ENCODE results near the gene CHST8.

Gene CHST8

GRCh38 chr19:33624586-33624985, 2.8 kb downstream of the CHST8 start:
- Histone ChIP-seq H3K36me3 (replicated peaks) (no peaks in the 10 kb centered on the region), H3K4me3 (no peak overlapping the region), H3K27me3 (ENCODE audit: low read depth) (peaks cover 24% of the 10 kb centered on the region), H3K9me3 (no peaks in the 10 kb centered on the region), H3K4me1 (no peaks in the 10 kb centered on the region)
- no peak for DNase-seq (ENCODE audit: low spot score in 2 of 2)
- in situ Hi-C loops (cut with MboI; ENCODE audit: low sequenced_read_pairs): no loop called here

GRCh38 chr19:33627526-33627925, 5.8 kb downstream of the CHST8 start:
- in situ Hi-C loops (cut with MboI; ENCODE audit: low sequenced_read_pairs): no loop called here
- DNase-seq (ENCODE audit: low spot score in 2 of 2): no peak
- H3K27me3 ChIP-seq (ENCODE audit: low read depth): peaks cover 20% of the 10 kb centered on the region
- H3K4me1 ChIP-seq: no peaks in the 10 kb centered on the region
- H3K9me3 ChIP-seq: no peaks in the 10 kb centered on the region
- H3K36me3 ChIP-seq (replicated peaks): no peaks in the 10 kb centered on the region
- no peak overlapping the region for H3K4me3 ChIP-seq

- peaks cover 13% of the 10 kb centered on the region for H3K27me3 ChIP-seq (ENCODE audit: low read depth)
- DNase-seq (ENCODE audit: low spot score in 2 of 2): no peak
- H3K4me1 ChIP-seq: no peaks in the 10 kb centered on the region
- H3K9me3 ChIP-seq: no peaks in the 10 kb centered on the region
- H3K36me3 ChIP-seq (replicated peaks): no peaks in the 10 kb centered on the region
- in situ Hi-C loops (cut with MboI; ENCODE audit: low sequenced_read_pairs): no loop called here
- H3K4me3 ChIP-seq: no peak overlapping the region
Observed at GRCh38 chr19:33627962-33628839, 6.4 kb downstream of the CHST8 start.

- Histone ChIP-seq H3K4me3 (no peak overlapping the region), H3K9me3 (no peaks in the 10 kb centered on the region), H3K4me1 (no peaks in the 10 kb centered on the region), H3K27me3 (ENCODE audit: low read depth) (peaks cover 3% of the 10 kb centered on the region; the same call in 1 of the 2 replicates), H3K36me3 (replicated peaks) (no peaks in the 10 kb centered on the region)
- DNase-seq (ENCODE audit: low spot score in 2 of 2): no peak
- in situ Hi-C loops (cut with MboI; ENCODE audit: low sequenced_read_pairs): no loop called here
Observed at GRCh38 chr19:33628921-33629825, 7.4 kb downstream of the CHST8 start.

GRCh38 chr19:33629826-33630375, 8.1 kb downstream of the CHST8 start:
- no peaks in the 10 kb centered on the region for H3K36me3 ChIP-seq (replicated peaks)
- H3K27me3 ChIP-seq (ENCODE audit: low read depth): no peaks in the 10 kb centered on the region
- H3K4me1 ChIP-seq: no peaks in the 10 kb centered on the region
- H3K4me3 ChIP-seq: no peak overlapping the region
- DNase-seq (ENCODE audit: low spot score in 2 of 2): no peak
- no peaks in the 10 kb centered on the region for H3K9me3 ChIP-seq
- in situ Hi-C loops (cut with MboI; ENCODE audit: low sequenced_read_pairs): no loop called here

- Histone ChIP-seq H3K36me3 (replicated peaks) (no peaks in the 10 kb centered on the region), H3K4me1 (no peaks in the 10 kb centered on the region), H3K27me3 (ENCODE audit: low read depth) (no peaks in the 10 kb centered on the region), H3K4me3 (no peak overlapping the region), H3K9me3 (no peaks in the 10 kb centered on the region)
- no peak for DNase-seq (ENCODE audit: low spot score in 2 of 2)
- in situ Hi-C loops (cut with MboI; ENCODE audit: low sequenced_read_pairs): no loop called here
Observed at GRCh38 chr19:33630880-33631608, 9.3 kb downstream of the CHST8 start.

GRCh38 chr19:33631609-33631973, 9.8 kb downstream of the CHST8 start:
- H3K9me3 ChIP-seq: no peaks in the 10 kb centered on the region
- DNase-seq (ENCODE audit: low spot score in 2 of 2): no peak
- no peaks in the 10 kb centered on the region for H3K4me1 ChIP-seq
- in situ Hi-C loops (cut with MboI; ENCODE audit: low sequenced_read_pairs): no loop called here
- no peaks in the 10 kb centered on the region for H3K27me3 ChIP-seq (ENCODE audit: low read depth)
- no peaks in the 10 kb centered on the region for H3K36me3 ChIP-seq (replicated peaks)
- H3K4me3 ChIP-seq: no peak overlapping the region

GRCh38 chr19:33634361-33635091, 12.8 kb downstream of the CHST8 start:
- no peaks in the 10 kb centered on the region for H3K4me1 ChIP-seq
- in situ Hi-C loops (cut with MboI; ENCODE audit: low sequenced_read_pairs): no loop called here
- no peaks in the 10 kb centered on the region for H3K36me3 ChIP-seq (replicated peaks)
- no peak for DNase-seq (ENCODE audit: low spot score in 2 of 2)
- no peak overlapping the region for H3K4me3 ChIP-seq
- 0 out of 2 replicates have a peak, but pooled peaks cover 4% of the 10 kb centered on the region for H3K27me3 ChIP-seq (ENCODE audit: low read depth)
- H3K9me3 ChIP-seq: no peaks in the 10 kb centered on the region

- in situ Hi-C loops (cut with MboI; ENCODE audit: low sequenced_read_pairs): no loop called here
- H3K9me3 ChIP-seq: no peaks in the 10 kb centered on the region
- H3K36me3 ChIP-seq (replicated peaks): no peaks in the 10 kb centered on the region
- DNase-seq (ENCODE audit: low spot score in 2 of 2): no peak
- H3K4me1 ChIP-seq: no peaks in the 10 kb centered on the region
- 0 out of 2 replicates have a peak, but pooled peaks cover 6% of the 10 kb centered on the region for H3K27me3 ChIP-seq (ENCODE audit: low read depth)
- no peak overlapping the region for H3K4me3 ChIP-seq
Observed at GRCh38 chr19:33638167-33639034, 16.6 kb downstream of the CHST8 start.

GRCh38 chr19:33639035-33639681, 17.4 kb downstream of the CHST8 start:
- DNase-seq (ENCODE audit: low spot score in 2 of 2): no peak
- Histone ChIP-seq H3K27me3 (ENCODE audit: low read depth) (0 out of 2 replicates have a peak, but pooled peaks cover 6% of the 10 kb centered on the region), H3K4me3 (no peak overlapping the region), H3K36me3 (replicated peaks) (no peaks in the 10 kb centered on the region), H3K4me1 (no peaks in the 10 kb centered on the region), H3K9me3 (no peaks in the 10 kb centered on the region)
- in situ Hi-C loops (cut with MboI; ENCODE audit: low sequenced_read_pairs): no loop called here

GRCh38 chr19:33640773-33641172, 19.0 kb downstream of the CHST8 start:
- no peaks in the 10 kb centered on the region for H3K9me3 ChIP-seq
- no peak for DNase-seq (ENCODE audit: low spot score in 2 of 2)
- in situ Hi-C loops (cut with MboI; ENCODE audit: low sequenced_read_pairs): no loop called here
- 0 out of 2 replicates have a peak, but pooled peaks cover 6% of the 10 kb centered on the region for H3K27me3 ChIP-seq (ENCODE audit: low read depth)
- H3K4me1 ChIP-seq: no peaks in the 10 kb centered on the region
- H3K36me3 ChIP-seq (replicated peaks): no peaks in the 10 kb centered on the region
- H3K4me3 ChIP-seq: no peak overlapping the region

- DNase-seq (ENCODE audit: low spot score in 2 of 2): no peak
- no peaks in the 10 kb centered on the region for H3K4me1 ChIP-seq
- no peak overlapping the region for H3K4me3 ChIP-seq
- in situ Hi-C loops (cut with MboI; ENCODE audit: low sequenced_read_pairs): no loop called here
- no peaks in the 10 kb centered on the region for H3K36me3 ChIP-seq (replicated peaks)
- H3K27me3 ChIP-seq (ENCODE audit: low read depth): 0 out of 2 replicates have a peak, but pooled peaks cover 6% of the 10 kb centered on the region
- H3K9me3 ChIP-seq: no peaks in the 10 kb centered on the region
Observed at GRCh38 chr19:33641261-33641660, 19.5 kb downstream of the CHST8 start.

Measured in HAP-1 (cell line).